Cardiac fibroblast (primary cell): ENCODE measurements around the gene GRAP2.
"Not testable (repeated sequence)": the region's sequence is repeated elsewhere in the genome, so short reads cannot be mapped to it uniquely, and the experiment has no call there.

Experiments
- DNase-seq, 2 donors: peaks; one replicate each; pipeline versions ENCODE4 v3.0.0 to v3.0.0-alpha.2; 2010; ENCODE audit warnings: low read depth in 2 of 2
- H3K4me3 ChIP-seq, 2 donors: replicated peaks in 1 of 2; 1 replicate in 1 of 2; 2 replicates in 1 of 2; pipeline ENCODE4 v1.5.1; 2011; ENCODE audit warnings: low read depth in 2 of 2, low read length in 2 of 2, mild to moderate bottlenecking in 2 of 2, moderate library complexity in 1 of 2
- TF ChIP-seq, protein P1 (sequence below): IDR thresholded peaks from one replicate; pipeline ENCODE4 v1.5.1; 2011; ENCODE audit warnings: low read depth, mild to moderate bottlenecking, low read length, inconsistent platforms

GRAP2 gene

DNA sequence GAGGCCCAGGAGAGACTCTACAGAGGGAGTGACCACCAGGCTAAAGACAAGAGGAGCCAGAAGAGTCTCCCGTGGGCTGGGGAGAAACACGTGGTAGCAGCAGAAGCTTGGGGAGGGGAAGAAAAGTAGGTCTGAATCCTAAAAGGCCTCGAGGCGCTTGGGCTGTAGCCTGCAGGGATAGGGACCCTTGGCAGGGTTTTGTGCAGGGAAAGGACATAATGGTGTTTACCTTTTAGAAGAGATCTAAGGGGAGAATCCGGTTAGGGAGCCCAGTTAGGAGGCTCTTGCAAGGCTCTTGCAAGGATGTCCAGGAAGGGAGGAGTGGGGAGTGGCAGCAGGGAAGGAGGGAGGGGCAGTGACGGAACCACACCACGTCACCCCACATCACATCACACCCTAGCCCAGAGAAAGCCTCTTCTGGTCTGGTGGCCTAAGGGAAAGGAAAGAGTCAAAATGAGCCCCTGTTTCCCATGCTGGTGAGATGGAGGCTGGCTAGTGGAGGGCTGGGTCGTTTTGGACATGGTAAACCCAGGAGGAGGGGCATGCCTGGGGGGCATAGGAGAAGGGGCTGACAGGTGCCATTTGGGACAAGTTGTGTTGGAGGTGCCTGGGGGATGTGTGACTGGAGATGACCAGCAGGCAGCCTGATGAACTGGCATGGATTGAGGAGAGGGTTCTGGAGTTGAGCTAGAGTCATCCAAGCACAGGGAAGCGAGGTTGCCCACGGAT, 87.7 kb downstream of the GRAP2 start:
- TF ChIP-seq, protein P1, sequence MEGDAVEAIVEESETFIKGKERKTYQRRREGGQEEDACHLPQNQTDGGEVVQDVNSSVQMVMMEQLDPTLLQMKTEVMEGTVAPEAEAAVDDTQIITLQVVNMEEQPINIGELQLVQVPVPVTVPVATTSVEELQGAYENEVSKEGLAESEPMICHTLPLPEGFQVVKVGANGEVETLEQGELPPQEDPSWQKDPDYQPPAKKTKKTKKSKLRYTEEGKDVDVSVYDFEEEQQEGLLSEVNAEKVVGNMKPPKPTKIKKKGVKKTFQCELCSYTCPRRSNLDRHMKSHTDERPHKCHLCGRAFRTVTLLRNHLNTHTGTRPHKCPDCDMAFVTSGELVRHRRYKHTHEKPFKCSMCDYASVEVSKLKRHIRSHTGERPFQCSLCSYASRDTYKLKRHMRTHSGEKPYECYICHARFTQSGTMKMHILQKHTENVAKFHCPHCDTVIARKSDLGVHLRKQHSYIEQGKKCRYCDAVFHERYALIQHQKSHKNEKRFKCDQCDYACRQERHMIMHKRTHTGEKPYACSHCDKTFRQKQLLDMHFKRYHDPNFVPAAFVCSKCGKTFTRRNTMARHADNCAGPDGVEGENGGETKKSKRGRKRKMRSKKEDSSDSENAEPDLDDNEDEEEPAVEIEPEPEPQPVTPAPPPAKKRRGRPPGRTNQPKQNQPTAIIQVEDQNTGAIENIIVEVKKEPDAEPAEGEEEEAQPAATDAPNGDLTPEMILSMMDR = no peak
- no peak overlapping the region for H3K4me3 ChIP-seq
- DNase-seq = no peak

DNA sequence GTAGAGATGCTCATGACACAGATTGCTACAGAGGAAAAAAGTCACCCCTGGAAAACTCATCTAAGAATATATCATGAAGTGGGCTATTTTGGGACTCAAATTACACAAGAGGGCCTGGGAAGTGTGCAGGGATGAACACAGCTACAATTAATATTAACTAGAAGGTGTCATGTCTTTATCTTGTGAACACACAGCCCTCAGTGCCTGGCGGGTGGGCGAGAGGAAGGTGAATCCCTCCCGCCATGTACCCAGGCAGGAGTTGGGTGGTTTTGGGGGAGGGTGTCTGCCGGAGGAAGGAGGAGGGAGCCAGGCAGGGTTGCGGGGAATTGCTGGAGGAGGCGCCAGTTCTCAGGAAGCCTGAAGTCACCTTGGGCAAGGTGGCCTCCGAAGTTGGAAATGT, 88.7 kb downstream of the GRAP2 start:
- H3K4me3 ChIP-seq = no peak overlapping the region
- TF ChIP-seq, protein P1 = no peak
- no peak for DNase-seq

DNA sequence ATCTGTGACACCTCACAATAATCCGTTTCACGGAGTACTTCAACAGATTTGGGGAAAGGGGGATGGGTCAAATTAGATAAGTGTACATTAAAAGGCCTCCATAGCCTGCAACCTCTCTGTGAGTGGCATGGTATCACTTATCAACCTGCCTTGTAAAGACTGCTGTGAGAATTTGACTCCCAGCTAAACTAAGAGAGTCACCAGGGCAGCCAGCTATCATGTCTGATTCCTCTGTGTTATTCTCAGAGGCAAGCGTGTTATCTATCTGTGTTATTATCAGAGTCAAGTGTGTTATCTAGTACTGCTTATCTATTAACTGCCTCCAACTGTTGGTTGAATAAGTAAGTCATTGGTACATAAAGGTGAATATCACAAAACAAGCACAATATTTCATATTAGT, 89.8 kb downstream of the GRAP2 start:
- DNase-seq = no peak
- TF ChIP-seq, protein P1 = no peak
- H3K4me3 ChIP-seq = no peak overlapping the region

DNA sequence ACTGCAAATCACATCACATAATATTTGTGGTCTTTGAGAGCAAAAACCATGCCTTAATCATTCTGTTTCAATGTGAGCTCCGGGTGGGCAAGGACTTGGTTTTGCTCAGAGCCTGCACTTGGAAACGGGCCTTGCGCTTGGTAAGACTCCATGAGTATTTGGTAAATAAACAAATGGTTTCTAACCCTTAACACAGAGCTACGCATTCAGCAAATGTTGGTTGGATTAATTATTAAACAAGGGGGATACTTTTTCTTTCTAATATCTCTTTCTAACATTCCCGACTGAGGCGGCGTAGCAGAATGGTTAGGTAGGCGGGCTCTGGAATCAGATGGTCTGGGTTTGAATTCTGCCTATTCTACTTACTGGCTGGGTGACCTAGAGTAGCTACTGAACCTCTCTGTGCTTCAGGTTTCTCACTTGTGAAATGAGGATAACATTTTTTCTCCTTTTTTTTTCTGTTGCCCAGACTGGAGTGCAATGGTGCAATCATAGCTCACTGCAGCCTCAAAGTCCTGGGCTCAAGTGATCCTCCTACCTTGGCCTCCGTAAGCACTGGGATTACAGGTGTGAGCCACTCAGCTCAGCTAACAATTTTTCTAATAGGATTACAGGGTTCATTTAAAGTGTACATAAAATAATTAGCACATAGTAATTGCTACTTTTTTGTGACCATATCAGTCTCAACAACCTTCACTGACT, 90.4 kb downstream of the GRAP2 start:
- H3K4me3 ChIP-seq = no peak overlapping the region
- TF ChIP-seq, protein P1 = no peak
- no peak for DNase-seq

DNA sequence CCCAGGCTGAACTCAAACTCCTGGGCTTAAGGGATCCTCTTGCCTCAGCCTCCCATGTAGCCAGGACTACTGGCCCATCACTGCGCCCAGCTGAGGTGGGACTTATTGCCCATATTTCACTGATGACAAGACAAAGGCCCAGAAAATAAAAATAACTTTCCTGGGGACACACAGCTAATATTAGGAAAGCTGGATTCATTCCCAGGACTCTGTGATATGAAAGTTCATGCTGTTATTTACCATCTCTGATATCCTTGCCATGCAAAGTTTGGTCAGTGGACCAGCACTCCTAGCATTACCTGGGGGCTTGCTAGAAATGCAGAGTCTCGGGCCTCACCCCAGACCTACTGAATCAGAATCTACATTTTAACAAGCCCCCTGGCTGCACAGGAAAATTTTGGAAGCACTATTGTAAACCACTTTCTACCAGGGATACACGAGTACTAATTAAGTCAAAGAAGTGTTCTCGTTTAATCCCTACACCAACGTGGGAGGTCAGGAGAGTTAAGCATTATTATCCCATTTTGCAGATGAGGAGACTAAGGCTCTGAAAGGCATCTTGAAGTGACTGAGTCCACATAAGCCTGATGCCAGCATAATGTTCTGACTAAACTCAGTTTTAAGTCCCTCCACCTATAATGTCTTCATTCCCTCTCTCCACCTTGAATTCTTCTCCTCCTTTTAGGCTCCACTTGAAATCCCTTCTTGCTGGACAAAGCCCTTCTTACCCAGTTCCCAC, 91.4 kb downstream of the GRAP2 start:
- no peak overlapping the region for H3K4me3 ChIP-seq
- DNase-seq = no peak
- TF ChIP-seq, protein P1 = no peak

DNA sequence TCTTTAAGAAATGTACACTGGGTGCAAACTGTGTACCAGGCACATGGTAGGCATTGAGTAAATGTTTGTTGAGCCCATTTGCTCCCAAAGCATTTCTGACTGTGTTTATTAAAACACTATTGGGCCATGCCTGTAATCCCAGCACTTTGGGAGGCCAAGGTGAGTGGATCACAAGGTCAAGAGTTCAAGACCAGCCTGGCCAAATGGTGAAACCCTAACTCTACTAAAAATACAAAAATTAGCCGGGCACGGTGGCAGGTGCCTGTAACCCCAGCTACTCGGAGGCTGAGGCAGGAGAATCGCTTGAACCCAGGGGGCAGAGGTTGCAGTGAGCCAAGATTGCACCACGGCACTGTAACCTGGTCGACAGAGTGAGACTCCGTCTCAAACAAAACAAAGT, 92.0 kb downstream of the GRAP2 start:
- not testable (repeated sequence) for H3K4me3 ChIP-seq, DNase-seq

DNA sequence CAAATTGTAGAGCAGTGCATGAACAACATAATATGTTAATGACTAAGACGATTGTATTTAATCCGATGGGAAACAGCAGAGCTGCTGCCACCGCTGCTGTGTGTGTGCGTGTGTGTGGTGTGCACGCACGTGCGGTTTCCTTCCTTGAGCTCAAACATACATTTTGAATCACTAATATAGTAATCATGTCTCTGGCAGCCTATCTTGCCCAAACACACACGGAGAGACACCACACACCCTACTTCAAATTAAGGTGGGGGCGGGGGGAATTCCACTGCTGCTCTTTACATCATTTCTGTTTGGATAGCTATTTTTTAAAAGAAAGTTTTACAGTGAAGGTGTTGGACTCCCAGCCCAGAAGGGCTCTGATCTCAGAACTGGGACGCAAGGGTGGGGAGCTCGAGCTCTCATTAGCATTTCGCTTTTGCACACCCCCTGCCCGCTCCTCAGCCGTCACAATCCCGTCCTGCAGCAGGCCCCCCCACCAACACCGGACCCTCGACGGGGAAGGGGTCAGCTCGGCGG, 93.2 kb downstream of the GRAP2 start:
- TF ChIP-seq, protein P1 = no peak
- H3K4me3 ChIP-seq = no peak overlapping the region
- no peak for DNase-seq
